Measurements from ENCODE around the gene ARMC9.

ARMC9 gene

GRCh38 chr2:231412618-231412963 lies 214.2 kb downstream of the ARMC9 start:
- POLR2A ChIA-PET, result interaction anchor here (0.5 to 1.4 kb wide), 2 partner anchors 38 to 52 kb away, joined by 3 read pairs; partner anchors contain the start of gene NCL
- DNase-seq (ENCODE audit: extremely low spot score), result no peak
- CTCF ChIA-PET, result interaction anchor here (0.7 to 11.3 kb wide), 47 partner anchors 9 to 588 kb away, joined by 3 to 152 read pairs (median 4); partner anchors contain the start of genes B3GNT7, ITM2C and NCL
- no peak for TF ChIP-seq CTCF (IDR thresholded peaks at IDR 0.05; ENCODE audit: control extremely low read depth, extremely low read depth, low read depth, missing control alignments)

GRCh38 chr2:231413456-231413855 lies 215.0 kb downstream of the ARMC9 start:
- no peak for DNase-seq (ENCODE audit: extremely low spot score)
- POLR2A ChIA-PET, result no interaction called here
- CTCF ChIA-PET, result interaction anchor here (1.0 to 11.3 kb wide), 19 partner anchors 8 to 579 kb away, joined by 3 to 152 read pairs (median 8); no protein-coding TSS in a partner anchor
- no peak for TF ChIP-seq CTCF (IDR thresholded peaks at IDR 0.05; ENCODE audit: control extremely low read depth, extremely low read depth, low read depth, missing control alignments)

GRCh38 chr2:231413921-231414476 lies 215.6 kb downstream of the ARMC9 start:
- no peak for TF ChIP-seq CTCF (IDR thresholded peaks at IDR 0.05; ENCODE audit: control extremely low read depth, extremely low read depth, low read depth, missing control alignments)
- CTCF ChIA-PET, result interaction anchor here (1.0 to 11.3 kb wide), 11 partner anchors 8 to 427 kb away, joined by 3 to 152 read pairs (median 11); no protein-coding TSS in a partner anchor
- POLR2A ChIA-PET, result no interaction called here
- no peak for DNase-seq (ENCODE audit: extremely low spot score)

- ChIA-PET POLR2A (no interaction called here), CTCF (interaction anchor here (1.3 to 4.4 kb wide), 4 partner anchors 8 to 311 kb away, joined by 4 to 34 read pairs (median 14); no protein-coding TSS in a partner anchor)
- no peak for TF ChIP-seq CTCF (IDR thresholded peaks at IDR 0.05; ENCODE audit: control extremely low read depth, extremely low read depth, low read depth, missing control alignments)
- DNase-seq (ENCODE audit: extremely low spot score), result no peak
These were observed 216.6 kb downstream of the ARMC9 start for GRCh38 chr2:231415029-231415428.

- DNase-seq (ENCODE audit: extremely low spot score), result no peak
- ChIA-PET POLR2A (interaction anchor here (1.2 kb wide), 1 partner anchor 34 kb away, joined by 4 read pairs; no protein-coding TSS in a partner anchor), CTCF (interaction anchor here (1.1 to 4.4 kb wide), 4 partner anchors 12 to 432 kb away, joined by 3 to 34 read pairs (median 4); no protein-coding TSS in a partner anchor)
- TF ChIP-seq CTCF (IDR thresholded peaks at IDR 0.05; ENCODE audit: control extremely low read depth, extremely low read depth, low read depth, missing control alignments), result no peak
These were observed 220.6 kb downstream of the ARMC9 start for GRCh38 chr2:231418820-231419640.

- CTCF ChIA-PET, result interaction anchor here (0.9 to 4.9 kb wide), 4 partner anchors 9 to 194 kb away, joined by 3 to 34 read pairs (median 4); no protein-coding TSS in a partner anchor
These were observed 222.7 kb downstream of the ARMC9 start for GRCh38 chr2:231421051-231421580.

More at GRCh38 chr2:231421051-231421580, 222.7 kb downstream of the ARMC9 start:
- no peak for TF ChIP-seq CTCF (IDR thresholded peaks at IDR 0.05; ENCODE audit: control extremely low read depth, extremely low read depth, low read depth, missing control alignments)
- POLR2A ChIA-PET, result no interaction called here
- no peak for DNase-seq (ENCODE audit: extremely low spot score)

All from GM10248 (cell line).